ENCODE data around the gene PRXL2B. TPM values are rescaled to one million over a fixed set of nuclear protein-coding genes. Genes with fewer than 3 reads are reported as not detected.

Gene PRXL2B
- total and polyA plus RNA-seq, 4 donors = 4.6 to 10.2 (median 8.1) TPM

DNA sequence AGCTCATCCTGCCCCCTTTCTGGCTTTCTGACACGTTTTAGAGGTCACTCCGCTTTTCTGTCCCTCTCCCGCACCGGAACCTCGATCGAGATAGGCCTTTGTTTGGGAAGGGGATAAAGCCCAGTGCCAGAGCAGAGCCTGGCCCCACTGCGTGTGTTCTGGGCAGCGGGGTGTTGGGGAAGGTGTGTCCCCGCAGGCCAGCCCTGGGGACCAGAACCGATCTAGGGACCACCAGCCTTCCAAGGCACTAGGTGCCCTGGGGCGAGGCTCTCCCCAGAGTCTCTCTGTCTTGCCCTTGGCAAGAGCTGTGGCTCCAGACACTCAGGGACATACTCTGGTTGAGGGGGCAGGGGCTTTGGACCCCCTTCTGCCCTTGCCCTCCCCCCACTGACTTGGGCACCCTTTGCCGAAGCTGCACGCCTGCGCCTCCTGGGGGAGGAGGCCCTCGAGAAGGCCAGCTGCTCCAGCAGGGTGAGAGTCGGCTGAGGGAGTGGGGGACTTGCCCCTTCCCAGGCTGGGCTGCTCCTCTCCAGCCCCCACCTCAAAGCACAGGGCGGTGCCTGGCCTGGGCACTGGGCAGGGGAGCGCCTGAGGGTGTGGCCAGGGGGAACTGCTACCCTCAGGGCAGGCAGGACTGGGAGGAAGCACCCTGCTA lies 16.4 kb downstream of the PRXL2B start:
- Histone ChIP-seq H3K36me3 (ENCODE audit: control insufficient read depth in 4 of 4, insufficient read depth in 3 of 4, low read depth in 1 of 4, low read length in 3 of 4) (no peaks in the 10 kb centered on the region), H3K27me3 (ENCODE audit: control insufficient read depth in 4 of 4, insufficient read depth in 4 of 4, low read length in 3 of 4) (no peaks in the 10 kb centered on the region), H3K9me3 (ENCODE audit: control insufficient read depth in 4 of 4, low read length in 3 of 4) (no peaks in the 10 kb centered on the region), H3K27ac (ENCODE audit: low read depth in 1 of 2, low read length in 2 of 2) (no peak overlapping the region), H3K4me1 (ENCODE audit: control insufficient read depth in 4 of 4, insufficient read depth in 4 of 4, low read length in 3 of 4) (no peaks in the 10 kb centered on the region), H3K9ac (ENCODE audit: low read depth in 1 of 2, low read length in 2 of 2) (no peak overlapping the region), H3K4me3 (ENCODE audit: low read depth in 1 of 3, low read length in 3 of 3) (no peak overlapping the region)
- TF ChIP-seq GABPA (IDR thresholded peaks at IDR 0.05 in 1 of 2, conservative IDR thresholded peaks at IDR 0.05 in 1 of 2) (no peak), JUND (IDR thresholded peaks at IDR 0.05) (no peak), SP1 (IDR thresholded peaks at IDR 0.05) (no peak), TAF1 (conservative IDR thresholded peaks at IDR 0.05) (no peak), HNF4G (IDR thresholded peaks at IDR 0.05) (no peak), NR2F2 (IDR thresholded peaks at IDR 0.05) (no peak), EGR1 (IDR thresholded peaks at IDR 0.05; ENCODE audit: low read depth in 2 of 2) (no peak), FOXA2 (IDR thresholded peaks at IDR 0.05) (no peak)
- TF ChIP-seq, protein P1, sequence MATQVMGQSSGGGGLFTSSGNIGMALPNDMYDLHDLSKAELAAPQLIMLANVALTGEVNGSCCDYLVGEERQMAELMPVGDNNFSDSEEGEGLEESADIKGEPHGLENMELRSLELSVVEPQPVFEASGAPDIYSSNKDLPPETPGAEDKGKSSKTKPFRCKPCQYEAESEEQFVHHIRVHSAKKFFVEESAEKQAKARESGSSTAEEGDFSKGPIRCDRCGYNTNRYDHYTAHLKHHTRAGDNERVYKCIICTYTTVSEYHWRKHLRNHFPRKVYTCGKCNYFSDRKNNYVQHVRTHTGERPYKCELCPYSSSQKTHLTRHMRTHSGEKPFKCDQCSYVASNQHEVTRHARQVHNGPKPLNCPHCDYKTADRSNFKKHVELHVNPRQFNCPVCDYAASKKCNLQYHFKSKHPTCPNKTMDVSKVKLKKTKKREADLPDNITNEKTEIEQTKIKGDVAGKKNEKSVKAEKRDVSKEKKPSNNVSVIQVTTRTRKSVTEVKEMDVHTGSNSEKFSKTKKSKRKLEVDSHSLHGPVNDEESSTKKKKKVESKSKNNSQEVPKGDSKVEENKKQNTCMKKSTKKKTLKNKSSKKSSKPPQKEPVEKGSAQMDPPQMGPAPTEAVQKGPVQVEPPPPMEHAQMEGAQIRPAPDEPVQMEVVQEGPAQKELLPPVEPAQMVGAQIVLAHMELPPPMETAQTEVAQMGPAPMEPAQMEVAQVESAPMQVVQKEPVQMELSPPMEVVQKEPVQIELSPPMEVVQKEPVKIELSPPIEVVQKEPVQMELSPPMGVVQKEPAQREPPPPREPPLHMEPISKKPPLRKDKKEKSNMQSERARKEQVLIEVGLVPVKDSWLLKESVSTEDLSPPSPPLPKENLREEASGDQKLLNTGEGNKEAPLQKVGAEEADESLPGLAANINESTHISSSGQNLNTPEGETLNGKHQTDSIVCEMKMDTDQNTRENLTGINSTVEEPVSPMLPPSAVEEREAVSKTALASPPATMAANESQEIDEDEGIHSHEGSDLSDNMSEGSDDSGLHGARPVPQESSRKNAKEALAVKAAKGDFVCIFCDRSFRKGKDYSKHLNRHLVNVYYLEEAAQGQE (IDR thresholded peaks at IDR 0.05) = no peak
- TF ChIP-seq, protein P2, sequence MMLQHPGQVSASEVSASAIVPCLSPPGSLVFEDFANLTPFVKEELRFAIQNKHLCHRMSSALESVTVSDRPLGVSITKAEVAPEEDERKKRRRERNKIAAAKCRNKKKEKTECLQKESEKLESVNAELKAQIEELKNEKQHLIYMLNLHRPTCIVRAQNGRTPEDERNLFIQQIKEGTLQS (IDR thresholded peaks at IDR 0.05) = no peak
- TF ChIP-seq, protein P3, sequence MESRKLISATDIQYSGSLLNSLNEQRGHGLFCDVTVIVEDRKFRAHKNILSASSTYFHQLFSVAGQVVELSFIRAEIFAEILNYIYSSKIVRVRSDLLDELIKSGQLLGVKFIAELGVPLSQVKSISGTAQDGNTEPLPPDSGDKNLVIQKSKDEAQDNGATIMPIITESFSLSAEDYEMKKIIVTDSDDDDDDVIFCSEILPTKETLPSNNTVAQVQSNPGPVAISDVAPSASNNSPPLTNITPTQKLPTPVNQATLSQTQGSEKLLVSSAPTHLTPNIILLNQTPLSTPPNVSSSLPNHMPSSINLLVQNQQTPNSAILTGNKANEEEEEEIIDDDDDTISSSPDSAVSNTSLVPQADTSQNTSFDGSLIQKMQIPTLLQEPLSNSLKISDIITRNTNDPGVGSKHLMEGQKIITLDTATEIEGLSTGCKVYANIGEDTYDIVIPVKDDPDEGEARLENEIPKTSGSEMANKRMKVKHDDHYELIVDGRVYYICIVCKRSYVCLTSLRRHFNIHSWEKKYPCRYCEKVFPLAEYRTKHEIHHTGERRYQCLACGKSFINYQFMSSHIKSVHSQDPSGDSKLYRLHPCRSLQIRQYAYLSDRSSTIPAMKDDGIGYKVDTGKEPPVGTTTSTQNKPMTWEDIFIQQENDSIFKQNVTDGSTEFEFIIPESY (IDR thresholded peaks at IDR 0.05) = no peak
- TF ChIP-seq, protein P4, sequence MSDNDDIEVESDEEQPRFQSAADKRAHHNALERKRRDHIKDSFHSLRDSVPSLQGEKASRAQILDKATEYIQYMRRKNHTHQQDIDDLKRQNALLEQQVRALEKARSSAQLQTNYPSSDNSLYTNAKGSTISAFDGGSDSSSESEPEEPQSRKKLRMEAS (IDR thresholded peaks at IDR 0.05) = no peak
- 78% methylated on average over 18 of the region's 18 CpGs for WGBS
- no peak for DNase-seq (ENCODE audit: low spot score)

DNA sequence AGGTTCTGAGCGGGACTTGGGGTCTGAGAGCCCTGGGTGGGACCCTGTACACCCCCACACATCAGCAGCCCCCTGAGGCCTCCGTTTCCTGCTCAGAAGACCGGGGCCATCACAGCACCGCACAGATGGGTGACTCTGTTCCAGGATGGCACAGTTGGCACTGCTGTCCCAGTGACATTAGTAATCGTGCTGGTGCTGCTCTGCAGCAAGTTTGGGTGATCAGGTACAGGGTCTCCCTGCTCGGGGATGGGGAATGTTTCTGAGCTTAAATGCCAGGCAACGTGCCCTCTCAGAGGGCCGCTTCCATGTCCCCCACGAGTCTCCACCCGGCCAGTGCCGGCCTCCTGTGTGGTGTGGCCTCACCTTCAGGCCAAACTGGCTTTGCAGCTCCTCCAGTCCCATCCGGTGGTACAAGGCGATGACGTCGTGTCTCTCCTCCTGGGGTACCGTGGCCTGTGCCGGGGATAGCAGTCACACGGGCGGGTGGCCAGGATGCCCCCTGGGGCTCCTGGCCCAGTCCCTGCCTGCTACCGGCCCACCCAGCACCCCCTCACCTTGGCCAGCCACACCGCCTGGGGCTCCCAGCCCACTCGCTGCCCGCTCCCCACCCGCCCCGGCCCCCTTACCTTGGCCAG lies 17.1 kb downstream of the PRXL2B start:
- H3K27me3 ChIP-seq (ENCODE audit: control insufficient read depth in 4 of 4, insufficient read depth in 4 of 4, low read length in 3 of 4) = no peaks in the 10 kb centered on the region
- DNase-seq (ENCODE audit: low spot score) = no peak
- no peak overlapping the region for H3K4me3 ChIP-seq (ENCODE audit: low read depth in 1 of 3, low read length in 3 of 3)
- H3K27ac ChIP-seq (ENCODE audit: low read depth in 1 of 2, low read length in 2 of 2) = no peak overlapping the region
- H3K4me1 ChIP-seq (ENCODE audit: control insufficient read depth in 4 of 4, insufficient read depth in 4 of 4, low read length in 3 of 4) = no peaks in the 10 kb centered on the region
- H3K9me3 ChIP-seq (ENCODE audit: control insufficient read depth in 4 of 4, low read length in 3 of 4) = no peaks in the 10 kb centered on the region
- WGBS = 86% methylated on average over 25 of the region's 25 CpGs
- no peaks in the 10 kb centered on the region for H3K36me3 ChIP-seq (ENCODE audit: control insufficient read depth in 4 of 4, insufficient read depth in 3 of 4, low read depth in 1 of 4, low read length in 3 of 4)
- H3K9ac ChIP-seq (ENCODE audit: low read depth in 1 of 2, low read length in 2 of 2) = no peak overlapping the region
- TF ChIP-seq, protein P3 (IDR thresholded peaks at IDR 0.05) = no peak
- no peak for TF ChIP-seq EGR1 (IDR thresholded peaks at IDR 0.05; ENCODE audit: low read depth in 2 of 2)
- TF ChIP-seq HNF4G (IDR thresholded peaks at IDR 0.05) = no peak
- TF ChIP-seq, protein P1 (IDR thresholded peaks at IDR 0.05) = no peak
- TF ChIP-seq YY1 (IDR thresholded peaks at IDR 0.05) = no peak
- TF ChIP-seq RAD21 (IDR thresholded peaks at IDR 0.05) = no peak
- no peak for TF ChIP-seq JUND (IDR thresholded peaks at IDR 0.05)
- no peak for TF ChIP-seq GABPA (IDR thresholded peaks at IDR 0.05 in 1 of 2, conservative IDR thresholded peaks at IDR 0.05 in 1 of 2)
- TF ChIP-seq FOXA2 (IDR thresholded peaks at IDR 0.05) = no peak
- TF ChIP-seq HNF4A (conservative IDR thresholded peaks at IDR 0.05) = no peak
- TF ChIP-seq FOXA1 (IDR thresholded peaks at IDR 0.05) = no peak
- no peak for TF ChIP-seq SP1 (IDR thresholded peaks at IDR 0.05)
- TF ChIP-seq NR2F2 (IDR thresholded peaks at IDR 0.05) = no peak
- TF ChIP-seq TAF1 (conservative IDR thresholded peaks at IDR 0.05) = no peak
